ENCODE measurements around the gene IRF3.
A peak's percentile ranks its signal among the peaks of the same experiment; 100 is the strongest.

IRF3 gene

GRCh38 chr19:49667473-49667872, 1.8 kb upstream of the IRF3 start:
- DNase-seq: no peak

- peak in 1 of 2 donors; percentile 15 for DNase-seq
Measured at GRCh38 chr19:49666120-49666444, 425 bp upstream of the IRF3 start.

GRCh38 chr19:49665036-49665350, 664 bp downstream of the IRF3 start:
- no peak for DNase-seq

- peak; percentile 82 to 92 for DNase-seq
Measured at GRCh38 chr19:49664171-49665035, 1.3 kb downstream of the IRF3 start.

DNA sequence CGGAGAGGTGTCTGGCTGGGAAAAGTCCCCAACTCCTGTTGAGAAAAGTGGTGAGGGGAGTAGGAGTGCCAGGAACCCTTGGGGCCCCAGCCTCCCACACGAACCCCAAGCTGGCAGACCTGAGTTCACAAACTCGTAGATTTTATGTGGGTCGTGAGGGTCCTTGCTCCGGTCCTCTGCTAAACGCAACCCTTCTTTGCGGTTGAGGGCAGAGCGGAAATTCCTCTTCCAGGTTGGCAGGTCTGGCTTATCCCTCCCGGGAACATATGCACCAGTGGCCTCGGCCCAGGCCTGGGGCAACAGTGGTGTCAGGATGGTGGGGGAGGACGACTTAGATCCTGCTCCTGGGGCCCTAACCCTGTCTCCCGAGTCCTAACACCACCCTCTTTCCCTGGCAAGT, 2.4 kb downstream of the IRF3 start:
- no peak for DNase-seq

DNA sequence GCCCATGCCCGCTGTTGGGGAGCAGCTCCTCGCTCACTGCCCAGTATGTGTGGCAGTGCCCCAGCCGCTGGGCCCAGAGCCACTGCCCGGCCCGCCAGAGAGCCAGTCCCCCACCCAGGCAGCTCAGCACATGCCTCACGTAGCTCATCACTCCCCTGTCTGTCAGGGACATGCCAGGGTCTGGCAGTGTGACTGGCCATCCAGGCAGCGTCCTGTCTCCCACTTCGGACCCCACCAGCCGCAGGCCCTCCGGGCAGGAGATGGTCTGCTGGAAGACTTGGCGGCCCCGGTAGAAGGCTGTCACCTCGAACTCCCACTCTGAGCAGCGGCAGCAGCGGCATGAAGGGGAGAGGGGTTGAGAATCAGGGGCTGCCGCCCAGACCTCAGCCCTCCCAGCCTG, 3.6 kb downstream of the IRF3 start:
- no peak for DNase-seq

DNA sequence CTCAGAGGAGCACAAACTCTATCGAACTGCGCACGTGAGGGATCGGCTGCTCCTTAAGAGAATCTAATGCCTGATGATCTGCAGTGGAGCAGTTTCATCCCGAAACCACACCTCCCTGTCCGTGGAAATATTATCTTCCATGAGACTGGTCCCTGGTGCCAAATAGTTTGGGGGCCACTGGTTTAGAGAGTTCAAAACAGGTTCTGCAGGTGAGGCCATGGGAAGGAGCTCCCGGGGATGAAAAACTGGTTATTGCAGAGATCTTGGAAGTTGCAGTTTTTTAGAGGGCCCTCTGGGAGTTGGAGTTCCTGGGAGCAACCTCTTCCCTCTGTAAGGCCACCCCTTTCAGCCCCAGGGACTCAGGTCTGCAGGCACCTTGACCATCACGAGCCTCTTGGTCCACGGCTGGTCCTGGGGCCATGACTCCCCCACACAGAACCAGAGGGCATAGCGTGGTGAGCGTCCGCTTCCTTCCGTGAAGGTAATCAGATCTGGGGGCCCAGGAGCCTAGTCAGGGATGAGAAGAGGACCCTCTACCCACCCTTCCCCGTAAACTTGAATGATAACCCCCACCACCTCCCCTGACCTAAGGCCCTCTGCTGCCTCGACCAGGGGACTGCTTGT, 5.2 kb downstream of the IRF3 start:
- no peak for DNase-seq

DNA sequence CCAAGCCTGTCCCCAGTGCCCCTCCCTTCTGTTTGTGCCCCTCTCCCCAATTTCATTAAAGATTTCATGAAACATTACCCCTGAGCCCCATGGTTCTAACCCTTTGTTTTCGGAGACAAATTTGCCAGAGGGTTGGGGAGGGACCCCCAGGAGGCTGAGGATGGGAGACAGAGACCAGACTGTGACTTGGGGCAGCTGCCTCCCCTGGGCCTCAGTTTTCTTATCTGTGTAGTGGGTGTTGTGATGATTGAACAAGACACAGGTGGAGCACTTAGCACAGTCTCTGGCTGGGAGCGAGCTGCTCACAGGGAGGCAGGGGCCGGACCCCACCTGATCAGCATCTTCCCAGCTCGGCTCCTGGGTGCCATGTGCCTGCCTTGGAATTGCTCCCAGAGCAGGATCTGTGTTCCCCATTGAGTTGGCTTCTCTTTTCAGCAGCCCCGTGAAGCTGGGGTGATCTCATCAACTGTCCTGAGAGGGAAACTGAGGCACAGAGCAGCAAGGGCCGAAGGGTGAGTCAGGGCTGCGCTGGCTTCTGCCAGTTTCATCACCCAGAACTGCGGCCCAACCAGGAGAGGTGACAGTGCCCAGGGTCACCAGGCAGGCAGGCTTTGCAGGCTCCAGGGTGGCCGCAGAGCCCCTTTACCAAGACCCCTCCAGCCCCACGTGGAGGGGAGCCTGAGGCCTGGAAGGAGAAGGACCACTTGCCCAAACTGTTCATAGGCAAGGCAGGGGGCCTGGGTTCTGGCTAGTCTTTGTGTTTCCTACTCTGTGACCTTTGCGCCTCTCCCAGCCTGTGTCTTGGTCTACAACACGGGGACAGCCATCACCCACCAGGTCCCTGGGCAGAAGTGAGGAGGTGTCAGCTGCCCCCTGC, 6.9 kb downstream of the IRF3 start:
- DNase-seq: no peak

- no peak for DNase-seq
Measured at GRCh38 chr19:49658139-49658517, 7.5 kb downstream of the IRF3 start.

DNA sequence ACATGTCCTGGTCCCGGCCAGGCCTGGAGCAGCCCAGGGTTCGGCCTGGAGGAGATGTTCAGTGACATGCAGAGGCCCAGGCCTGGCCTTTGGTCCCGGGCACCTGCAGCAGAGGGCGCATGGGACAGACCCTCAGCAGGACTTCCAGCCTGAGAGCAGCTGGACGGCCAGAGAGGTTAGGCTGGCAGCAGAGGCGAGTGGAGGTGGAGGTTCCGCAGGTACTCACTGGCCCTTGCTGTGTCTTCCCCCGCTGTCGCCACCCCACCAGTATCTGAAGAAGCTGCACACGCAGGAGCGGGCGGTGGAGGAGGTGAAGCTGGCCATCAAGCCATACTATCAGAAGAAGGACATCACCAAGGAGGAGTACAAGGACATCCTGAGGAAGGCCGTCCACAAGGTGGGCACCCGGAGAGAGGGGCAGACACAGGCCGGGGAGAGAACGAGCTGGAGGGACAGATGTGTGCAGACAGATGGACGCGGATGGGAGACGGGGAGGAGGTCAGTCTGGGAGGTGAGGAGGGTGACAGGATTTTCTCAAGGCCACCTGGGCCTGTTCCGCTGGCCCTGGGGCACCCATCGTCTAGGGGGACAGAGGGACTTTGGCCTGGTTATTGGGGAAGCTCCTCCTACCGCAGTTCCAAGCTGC, 8.0 kb downstream of the IRF3 start:
- no peak for DNase-seq

- no peak for DNase-seq
Measured at GRCh38 chr19:49656456-49657109, 9.1 kb downstream of the IRF3 start.

DNA sequence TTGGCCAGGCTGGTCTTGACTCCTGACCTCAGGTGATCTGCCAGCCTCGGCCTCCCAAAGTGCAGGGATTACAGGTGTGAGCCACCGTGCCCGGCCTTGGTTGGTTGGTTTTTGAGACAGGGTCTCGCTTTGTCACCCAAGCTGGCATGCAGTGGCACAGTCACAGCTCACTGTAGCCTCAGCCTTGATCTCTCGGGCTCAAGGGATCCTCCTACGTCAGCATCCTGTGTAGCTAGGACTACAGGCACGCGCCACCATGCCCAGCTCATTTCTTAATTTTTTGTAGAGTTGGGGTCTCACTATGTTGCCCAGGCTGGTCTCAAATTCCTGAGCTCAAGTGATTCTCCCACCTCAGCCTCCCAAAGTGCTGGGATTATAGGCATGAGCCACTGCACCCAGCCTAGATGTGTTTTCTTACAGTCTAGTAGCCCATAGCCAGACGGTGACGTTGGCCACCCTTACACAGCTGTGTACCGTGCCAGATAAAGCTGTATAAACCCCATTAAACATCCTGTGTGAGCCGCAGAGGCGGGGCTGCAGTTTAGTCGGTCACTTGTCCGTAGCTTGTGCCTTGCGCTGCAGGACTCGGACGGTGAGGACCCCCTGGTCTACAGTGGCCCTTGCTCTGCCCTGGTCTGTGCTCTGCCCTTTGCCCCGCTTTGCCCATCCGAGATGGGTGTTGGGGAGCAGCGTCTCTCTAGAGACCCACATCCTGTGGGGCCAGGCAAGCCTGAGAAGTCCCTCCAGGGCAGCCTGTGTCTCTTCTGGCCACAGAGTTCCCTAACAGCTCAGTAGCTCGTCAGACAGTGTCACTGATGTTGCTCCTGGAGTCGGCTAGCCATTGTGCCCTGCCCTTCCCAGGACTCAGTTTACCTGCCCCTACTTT, 9.8 kb downstream of the IRF3 start:
- DNase-seq: no peak

DNA sequence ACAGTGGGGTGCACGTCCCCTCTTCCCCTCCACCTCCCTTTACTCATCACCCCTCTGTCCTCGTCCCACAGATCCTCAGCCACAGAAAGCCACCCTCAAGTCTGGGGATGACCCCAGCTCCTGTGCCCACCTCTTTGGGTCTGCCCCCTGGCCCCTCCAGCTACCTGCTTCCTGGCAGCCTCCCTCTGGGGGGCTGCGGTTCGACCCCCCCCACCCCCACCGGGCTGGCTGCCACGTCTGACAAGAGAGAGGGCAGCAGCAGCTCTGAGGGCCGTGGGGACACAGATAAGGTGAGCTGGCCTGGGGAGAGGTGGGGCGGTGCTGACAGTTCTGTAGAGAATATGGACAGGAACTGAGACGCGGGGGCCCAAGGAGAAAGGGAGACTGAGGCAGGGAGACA, 11.1 kb downstream of the IRF3 start:
- DNase-seq: no peak

DNA sequence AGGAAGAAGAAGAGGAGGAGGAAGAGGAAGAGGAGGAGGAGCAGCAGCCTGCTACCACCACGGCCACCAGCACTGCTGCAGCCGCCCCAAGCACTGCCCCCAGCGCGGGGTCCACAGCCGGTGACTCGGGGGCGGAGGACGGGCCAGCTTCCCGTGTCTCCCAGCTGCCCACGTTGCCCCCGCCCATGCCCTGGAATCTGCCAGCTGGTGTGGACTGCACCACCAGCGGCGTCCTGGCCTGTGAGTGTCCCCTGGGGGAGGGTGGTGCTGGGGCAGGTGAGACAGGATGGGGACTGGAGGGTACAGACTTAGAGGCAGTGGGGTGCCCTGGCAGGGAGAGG, 12.2 kb downstream of the IRF3 start:
- no peak for DNase-seq

GRCh38 chr19:49652551-49653465, 12.8 kb downstream of the IRF3 start:
- DNase-seq: no peak

DNA sequence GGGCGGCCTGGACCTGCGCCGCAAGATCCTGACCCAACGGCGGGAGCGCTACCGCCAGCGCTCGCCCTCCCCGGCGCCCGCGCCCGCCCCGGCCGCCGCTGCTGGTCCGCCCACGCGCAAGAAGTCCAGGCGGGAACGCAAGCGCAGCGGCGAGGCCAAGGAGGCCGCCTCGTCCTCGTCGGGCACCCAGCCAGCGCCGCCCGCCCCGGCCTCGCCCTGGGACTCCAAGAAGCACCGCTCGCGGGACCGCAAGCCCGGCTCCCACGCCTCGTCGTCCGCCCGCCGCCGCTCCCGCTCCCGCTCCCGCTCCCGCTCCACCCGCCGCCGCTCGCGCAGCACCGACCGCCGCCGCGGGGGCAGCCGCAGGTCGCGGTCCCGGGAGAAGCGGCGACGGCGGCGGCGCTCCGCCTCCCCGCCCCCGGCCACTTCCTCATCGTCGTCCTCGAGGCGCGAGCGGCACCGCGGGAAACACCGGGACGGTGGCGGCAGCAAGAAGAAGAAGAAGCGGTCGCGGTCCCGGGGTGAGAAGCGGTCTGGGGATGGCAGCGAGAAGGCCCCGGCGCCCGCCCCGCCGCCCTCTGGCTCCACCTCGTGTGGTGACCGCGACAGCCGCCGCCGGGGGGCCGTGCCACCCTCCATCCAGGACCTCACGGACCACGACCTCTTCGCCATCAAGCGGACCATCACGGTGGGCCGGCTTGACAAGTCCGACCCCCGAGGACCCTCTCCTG, 13.7 kb downstream of the IRF3 start:
- DNase-seq: no peak

GRCh38 chr19:49651029-49651819, 14.4 kb downstream of the IRF3 start:
- DNase-seq: no peak

GRCh38 chr19:49646586-49646985, 19.1 kb downstream of the IRF3 start:
- DNase-seq: no peak

- no peak for DNase-seq
Measured at GRCh38 chr19:49645995-49646394, 19.7 kb downstream of the IRF3 start.

All from CD4-positive, alpha-beta T cell treated with Interferon alpha-2 for 1 hour (primary cell).